Measurements from ENCODE around the gene PRKAR2B. TPM values are rescaled to one million over a fixed set of nuclear protein-coding genes. Genes with fewer than 3 reads are reported as not detected.

Gene PRKAR2B
- total RNA-seq, 3 donors from 2014 or later (not counting 1 experiment from before 2014, with no cell fraction given), result 2.1 to 14.3 (median 4.0) TPM

DNA sequence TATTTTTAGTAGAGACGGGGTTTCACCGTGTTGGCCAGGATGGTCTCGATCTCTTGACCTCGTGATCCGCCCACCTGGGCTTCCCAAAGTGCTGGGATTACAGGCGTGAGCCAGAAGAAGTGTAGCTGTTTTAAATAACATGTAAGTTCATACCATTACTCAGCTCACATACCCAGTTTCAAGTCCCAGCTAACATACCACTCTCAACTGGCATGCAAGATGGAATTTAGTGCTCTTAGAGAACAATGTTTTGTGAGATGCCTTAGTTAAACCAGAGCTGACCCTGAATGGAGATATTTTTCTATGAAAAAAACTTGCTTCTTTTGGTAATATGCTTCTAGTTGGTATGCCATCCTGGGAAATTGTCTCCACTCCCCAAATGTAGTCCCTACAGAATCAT is 161.6 kb downstream of the PRKAR2B start:
- H3K4me1 ChIP-seq (ENCODE audit: control insufficient read depth, insufficient read depth, low read length), result no peaks in the 10 kb centered on the region
- Mint-ChIP-seq H3K4me1 (peaks cover 0 to 5% of the 10 kb centered on the region in 2 donors), H3K27me3 (ENCODE audit: low read depth in 2 of 2) (no peaks in the 10 kb centered on the region), H3K9me3 (no peaks in the 10 kb centered on the region), H3K36me3 (peaks cover 23% of the 10 kb centered on the region), H3K4me3 (no peak overlapping the region), H3K27ac (peak overlapping the region in 1 of 2 donors; percentile 36)
- H3K36me3 ChIP-seq (ENCODE audit: control insufficient read depth, insufficient read depth, low read length), result peaks cover 58% of the 10 kb centered on the region
- no peak overlapping the region for H3K27ac ChIP-seq (ENCODE audit: low read length)
- TF ChIP-seq, protein P1, sequence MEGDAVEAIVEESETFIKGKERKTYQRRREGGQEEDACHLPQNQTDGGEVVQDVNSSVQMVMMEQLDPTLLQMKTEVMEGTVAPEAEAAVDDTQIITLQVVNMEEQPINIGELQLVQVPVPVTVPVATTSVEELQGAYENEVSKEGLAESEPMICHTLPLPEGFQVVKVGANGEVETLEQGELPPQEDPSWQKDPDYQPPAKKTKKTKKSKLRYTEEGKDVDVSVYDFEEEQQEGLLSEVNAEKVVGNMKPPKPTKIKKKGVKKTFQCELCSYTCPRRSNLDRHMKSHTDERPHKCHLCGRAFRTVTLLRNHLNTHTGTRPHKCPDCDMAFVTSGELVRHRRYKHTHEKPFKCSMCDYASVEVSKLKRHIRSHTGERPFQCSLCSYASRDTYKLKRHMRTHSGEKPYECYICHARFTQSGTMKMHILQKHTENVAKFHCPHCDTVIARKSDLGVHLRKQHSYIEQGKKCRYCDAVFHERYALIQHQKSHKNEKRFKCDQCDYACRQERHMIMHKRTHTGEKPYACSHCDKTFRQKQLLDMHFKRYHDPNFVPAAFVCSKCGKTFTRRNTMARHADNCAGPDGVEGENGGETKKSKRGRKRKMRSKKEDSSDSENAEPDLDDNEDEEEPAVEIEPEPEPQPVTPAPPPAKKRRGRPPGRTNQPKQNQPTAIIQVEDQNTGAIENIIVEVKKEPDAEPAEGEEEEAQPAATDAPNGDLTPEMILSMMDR (IDR thresholded peaks at IDR 0.05), result no peak
- no peak for DNase-seq
- no peaks in the 10 kb centered on the region for H3K27me3 ChIP-seq (ENCODE audit: control insufficient read depth, insufficient read depth, low read length)
- intact Hi-C loops (cut with micrococcal nuclease), result no loop called here
- no peak for ATAC-seq
- no peaks in the 10 kb centered on the region for H3K9me3 ChIP-seq (ENCODE audit: control insufficient read depth, insufficient read depth, low read length)
- H3K4me3 ChIP-seq (ENCODE audit: low read length), result no peak overlapping the region
- 98% methylated on average over 5 of the region's 6 CpGs for WGBS (ENCODE audit: insufficient coverage)

DNA sequence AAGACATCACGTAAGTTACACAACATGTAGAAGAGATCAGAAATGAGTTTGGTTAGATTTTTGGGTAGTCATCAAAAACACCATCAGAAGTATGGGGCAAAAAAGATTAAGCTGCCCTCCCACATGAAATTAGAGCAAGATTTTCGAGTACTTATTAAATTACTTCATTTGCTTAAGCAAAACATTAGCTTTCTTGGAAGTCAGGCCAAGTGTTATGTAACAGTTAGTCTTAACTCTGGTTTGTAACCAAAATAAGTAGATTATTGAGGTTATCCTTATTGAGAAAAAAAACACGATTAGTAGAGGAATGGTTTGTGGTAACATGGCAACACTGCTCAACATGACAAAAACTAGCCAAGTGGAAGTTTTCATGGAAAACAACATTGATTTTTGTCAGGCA is 162.2 kb downstream of the PRKAR2B start:
- no peak for DNase-seq
- no peak overlapping the region for H3K4me3 ChIP-seq (ENCODE audit: low read length)
- peaks cover 52% of the 10 kb centered on the region for H3K36me3 ChIP-seq (ENCODE audit: control insufficient read depth, insufficient read depth, low read length)
- H3K4me1 Mint-ChIP-seq, result peaks cover 0 to 5% of the 10 kb centered on the region in 2 donors
- H3K9me3 ChIP-seq (ENCODE audit: control insufficient read depth, insufficient read depth, low read length), result no peaks in the 10 kb centered on the region
- no peak overlapping the region for H3K4me3 Mint-ChIP-seq
- H3K27me3 ChIP-seq (ENCODE audit: control insufficient read depth, insufficient read depth, low read length), result no peaks in the 10 kb centered on the region
- no peak for ATAC-seq
- H3K9me3 Mint-ChIP-seq, result no peaks in the 10 kb centered on the region
- H3K36me3 Mint-ChIP-seq, result peaks cover 23% of the 10 kb centered on the region
- no peaks in the 10 kb centered on the region for H3K4me1 ChIP-seq (ENCODE audit: control insufficient read depth, insufficient read depth, low read length)
- 92% methylated on average over 2 of the region's 3 CpGs for WGBS (ENCODE audit: insufficient coverage)
- no peak overlapping the region for H3K27ac ChIP-seq (ENCODE audit: low read length)
- TF ChIP-seq, protein P1 (IDR thresholded peaks at IDR 0.05), result no peak
- intact Hi-C loops (cut with micrococcal nuclease), result no loop called here
- peak overlapping the region in 1 of 2 donors; percentile 36 for H3K27ac Mint-ChIP-seq
- H3K27me3 Mint-ChIP-seq (ENCODE audit: low read depth in 2 of 2), result no peaks in the 10 kb centered on the region

DNA sequence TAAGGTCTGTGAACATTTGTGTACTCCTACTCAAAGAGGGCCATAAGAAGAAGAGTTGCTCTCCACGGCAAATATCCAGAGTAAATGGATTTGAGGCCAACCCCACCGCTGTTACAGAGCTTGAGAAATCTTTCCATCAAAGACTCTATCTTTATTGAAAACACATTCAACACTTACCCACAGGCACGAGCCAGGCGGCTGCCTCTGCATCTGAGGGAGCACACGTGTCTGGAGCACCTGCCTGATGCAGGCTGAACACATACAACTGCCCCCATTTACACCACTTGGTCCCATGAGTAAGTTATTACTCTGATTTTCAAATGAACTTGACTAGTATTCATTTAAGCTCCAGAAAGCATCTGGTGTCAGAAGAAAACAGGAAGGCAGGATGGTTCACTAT is 163.0 kb downstream of the PRKAR2B start:
- H3K27ac Mint-ChIP-seq, result no peak overlapping the region
- Histone ChIP-seq H3K27me3 (ENCODE audit: control insufficient read depth, insufficient read depth, low read length) (no peaks in the 10 kb centered on the region), H3K9me3 (ENCODE audit: control insufficient read depth, insufficient read depth, low read length) (no peaks in the 10 kb centered on the region), H3K4me3 (ENCODE audit: low read length) (no peak overlapping the region), H3K27ac (ENCODE audit: low read length) (no peak overlapping the region), H3K36me3 (ENCODE audit: control insufficient read depth, insufficient read depth, low read length) (peaks cover 45% of the 10 kb centered on the region), H3K4me1 (ENCODE audit: control insufficient read depth, insufficient read depth, low read length) (no peaks in the 10 kb centered on the region)
- no peaks in the 10 kb centered on the region for H3K27me3 Mint-ChIP-seq (ENCODE audit: low read depth in 2 of 2)
- ATAC-seq (peak in 1 of 3 donors; percentile 14), DNase-seq (no peak)
- peaks cover 23% of the 10 kb centered on the region for H3K36me3 Mint-ChIP-seq
- TF ChIP-seq, protein P1 (IDR thresholded peaks at IDR 0.05), result no peak
- 98% methylated on average over 5 of the region's 5 CpGs for WGBS (ENCODE audit: insufficient coverage)
- H3K9me3 Mint-ChIP-seq, result no peaks in the 10 kb centered on the region
- no peak overlapping the region for H3K4me3 Mint-ChIP-seq
- peaks cover 0 to 5% of the 10 kb centered on the region in 2 donors for H3K4me1 Mint-ChIP-seq
- intact Hi-C loops (cut with micrococcal nuclease), result no loop called here

DNA sequence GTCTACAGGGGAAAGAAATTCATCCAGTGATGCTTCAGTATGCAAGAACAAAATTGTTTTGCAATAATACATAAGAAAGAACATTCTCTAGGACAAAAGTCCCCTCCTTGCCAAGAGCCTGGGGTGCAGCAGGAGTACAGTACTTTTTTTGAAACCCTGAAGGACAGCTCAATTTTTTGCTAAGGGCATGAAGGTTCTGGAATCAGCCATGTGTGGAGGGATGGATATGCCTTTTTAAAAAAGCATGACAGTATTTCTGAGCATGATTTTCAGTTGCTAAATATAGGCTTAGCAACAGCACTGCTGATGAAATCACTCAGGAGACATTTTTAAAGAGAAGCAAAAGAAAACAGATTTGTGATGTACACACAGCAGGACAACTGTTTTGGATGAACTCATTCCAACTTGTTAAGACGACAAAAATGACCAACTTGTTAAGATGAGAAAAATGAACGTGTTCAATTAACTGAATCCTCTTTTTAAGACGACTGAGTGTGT is 163.6 kb downstream of the PRKAR2B start:
- Histone ChIP-seq H3K27me3 (ENCODE audit: control insufficient read depth, insufficient read depth, low read length) (no peaks in the 10 kb centered on the region), H3K9me3 (ENCODE audit: control insufficient read depth, insufficient read depth, low read length) (no peaks in the 10 kb centered on the region), H3K4me1 (ENCODE audit: control insufficient read depth, insufficient read depth, low read length) (no peaks in the 10 kb centered on the region), H3K27ac (ENCODE audit: low read length) (no peak overlapping the region), H3K36me3 (ENCODE audit: control insufficient read depth, insufficient read depth, low read length) (peaks cover 39% of the 10 kb centered on the region), H3K4me3 (ENCODE audit: low read length) (no peak overlapping the region)
- ATAC-seq (no peak), DNase-seq (no peak)
- no peak overlapping the region for H3K4me3 Mint-ChIP-seq
- H3K27me3 Mint-ChIP-seq (ENCODE audit: low read depth in 2 of 2), result no peaks in the 10 kb centered on the region
- WGBS (ENCODE audit: insufficient coverage), result 83% methylated on average over 3 of the region's 3 CpGs
- intact Hi-C loops (cut with micrococcal nuclease), result no loop called here
- H3K9me3 Mint-ChIP-seq, result no peaks in the 10 kb centered on the region
- no peak overlapping the region for H3K27ac Mint-ChIP-seq
- H3K36me3 Mint-ChIP-seq, result peaks cover 23% of the 10 kb centered on the region
- TF ChIP-seq, protein P1 (IDR thresholded peaks at IDR 0.05), result no peak
- peaks cover 0 to 5% of the 10 kb centered on the region in 2 donors for H3K4me1 Mint-ChIP-seq
